ENCODE data around the gene GUCA1C.

Gene GUCA1C

GRCh38 chr3:108953700-108954099 lies at the start of gene GUCA1C:
GUCA1C (minus strand) TSS chr3:108953879; CDS start chr3:108953762, 117 bp downstream.
- no peak for DNase-seq

- no peak for DNase-seq
Observed at GRCh38 chr3:108998436-108998835, 44.8 kb upstream of the GUCA1C start.

DNA sequence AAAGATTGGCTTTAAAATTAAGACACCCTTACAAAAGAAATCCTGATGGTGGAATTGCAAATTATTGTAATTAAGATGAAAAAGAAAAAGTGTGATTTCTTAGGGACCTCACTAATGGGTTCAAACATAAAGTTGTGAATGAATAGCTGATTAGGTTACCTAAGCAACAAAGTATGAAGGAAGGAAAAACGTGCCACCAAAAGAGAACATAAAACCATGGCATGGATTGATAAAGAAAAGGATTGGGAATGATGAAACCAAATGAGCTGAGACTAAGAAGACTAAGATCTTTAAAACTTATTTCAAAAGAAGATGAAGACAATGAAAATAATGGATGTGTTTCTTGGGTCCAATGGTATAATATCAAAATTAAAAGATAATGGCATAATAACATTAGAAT lies 32.2 kb upstream of the GUCA1C start:
- no peak for DNase-seq

- no peak for DNase-seq
Observed at GRCh38 chr3:108983051-108983450, 29.4 kb upstream of the GUCA1C start.

DNA sequence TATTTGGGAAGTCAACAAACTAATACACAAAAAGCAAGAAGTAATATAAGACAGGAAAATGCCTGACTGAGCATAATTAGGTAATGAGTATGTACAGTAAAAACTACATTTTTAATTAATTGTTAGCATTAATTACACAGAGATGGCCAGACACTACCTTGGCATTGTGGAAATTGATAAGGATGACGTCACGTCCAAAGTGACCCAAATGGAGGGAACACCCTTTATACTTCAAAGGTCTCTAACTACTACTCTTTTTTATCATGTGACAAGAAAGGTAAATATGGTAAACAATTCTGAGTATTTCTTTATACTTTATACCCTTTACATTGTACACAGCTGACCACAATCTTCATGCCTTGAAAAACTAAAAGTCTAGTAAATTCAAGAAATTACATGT lies 22.4 kb upstream of the GUCA1C start:
- no peak for DNase-seq

DNA sequence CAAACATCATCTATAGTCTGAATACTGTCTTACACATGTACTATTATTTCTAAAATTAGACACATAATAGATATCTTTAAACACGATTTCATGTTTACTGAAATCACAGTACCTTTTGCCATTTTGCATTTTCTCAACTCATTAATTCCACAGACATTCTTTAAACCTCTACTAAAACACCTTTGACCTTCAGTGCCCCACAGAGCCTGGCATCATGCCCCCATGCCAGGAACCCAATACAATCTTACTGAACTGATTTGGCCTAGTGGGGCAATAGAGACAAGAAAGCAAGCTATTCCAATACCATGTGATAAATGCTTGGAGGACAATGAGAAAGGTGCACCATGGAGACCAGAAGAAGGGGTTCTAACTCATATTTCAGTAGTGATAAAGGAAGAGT lies 19.3 kb upstream of the GUCA1C start:
- DNase-seq, result no peak

GRCh38 chr3:108972482-108972881 lies 18.8 kb upstream of the GUCA1C start:
- no peak for DNase-seq

- DNase-seq, result no peak
Observed at GRCh38 chr3:108970561-108970960, 16.9 kb upstream of the GUCA1C start.

DNA sequence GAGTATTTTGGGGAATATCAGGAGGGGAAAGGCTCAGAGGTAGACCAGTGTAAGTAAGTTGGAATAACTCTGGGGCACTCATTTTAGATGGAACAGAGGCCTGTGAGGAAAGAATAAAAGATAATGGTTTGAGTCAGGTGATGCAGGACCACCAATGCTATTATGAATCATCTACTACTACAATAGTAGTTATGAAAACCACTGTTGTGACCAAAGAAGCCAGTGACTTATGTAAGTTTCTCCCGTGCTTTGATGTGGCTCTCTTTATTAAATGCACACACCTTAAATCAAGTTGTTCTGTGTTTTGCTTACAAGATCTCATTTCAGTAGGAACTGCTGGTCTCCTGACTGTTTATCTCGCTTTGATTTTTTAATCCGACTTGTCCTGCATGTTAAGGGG lies 13.1 kb upstream of the GUCA1C start:
- DNase-seq, result no peak

DNA sequence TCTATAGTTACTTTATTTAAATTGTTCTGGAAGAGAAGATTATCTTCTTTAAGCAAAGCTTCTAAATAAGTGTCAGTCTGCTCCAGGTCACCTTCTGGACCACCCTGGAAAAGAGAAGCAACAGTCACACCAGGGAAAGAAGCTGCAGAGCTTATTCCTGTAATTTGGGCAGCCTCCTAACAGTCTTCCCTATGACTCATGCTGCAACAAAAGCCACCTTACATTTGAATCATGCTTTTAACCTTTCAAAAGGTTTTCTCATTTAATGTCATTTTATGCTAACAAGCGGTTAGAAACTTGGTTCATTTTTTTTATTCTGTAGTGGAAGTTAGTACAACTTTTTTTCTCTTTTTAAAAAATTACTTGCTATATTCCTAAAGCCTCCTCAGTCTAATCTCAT lies 5.3 kb upstream of the GUCA1C start:
- no peak for DNase-seq

GRCh38 chr3:108953210-108953609 lies 469 bp downstream of the GUCA1C start:
- DNase-seq, result no peak

GRCh38 chr3:108951820-108952501 lies 1.7 kb downstream of the GUCA1C start:
- no peak for DNase-seq

DNA sequence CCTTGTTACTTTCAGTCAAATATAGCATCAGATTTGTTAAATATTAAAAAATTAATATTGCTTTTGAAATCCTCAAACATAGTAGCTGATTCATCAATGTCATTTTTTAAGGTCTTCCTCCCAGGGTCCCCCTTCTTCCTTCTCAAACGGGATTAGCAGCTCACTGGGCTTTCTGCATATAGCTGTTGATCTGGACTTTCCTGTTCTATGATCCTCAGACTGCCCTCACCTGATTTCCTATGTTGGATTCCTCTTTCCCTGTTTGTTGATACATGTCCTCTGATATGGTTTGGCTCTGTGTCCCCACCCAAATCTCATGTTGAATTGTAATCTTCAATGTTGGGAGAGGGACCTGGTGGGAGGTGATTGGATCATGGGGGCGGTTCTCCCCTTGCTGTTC lies 5.8 kb downstream of the GUCA1C start:
- no peak for DNase-seq

DNA sequence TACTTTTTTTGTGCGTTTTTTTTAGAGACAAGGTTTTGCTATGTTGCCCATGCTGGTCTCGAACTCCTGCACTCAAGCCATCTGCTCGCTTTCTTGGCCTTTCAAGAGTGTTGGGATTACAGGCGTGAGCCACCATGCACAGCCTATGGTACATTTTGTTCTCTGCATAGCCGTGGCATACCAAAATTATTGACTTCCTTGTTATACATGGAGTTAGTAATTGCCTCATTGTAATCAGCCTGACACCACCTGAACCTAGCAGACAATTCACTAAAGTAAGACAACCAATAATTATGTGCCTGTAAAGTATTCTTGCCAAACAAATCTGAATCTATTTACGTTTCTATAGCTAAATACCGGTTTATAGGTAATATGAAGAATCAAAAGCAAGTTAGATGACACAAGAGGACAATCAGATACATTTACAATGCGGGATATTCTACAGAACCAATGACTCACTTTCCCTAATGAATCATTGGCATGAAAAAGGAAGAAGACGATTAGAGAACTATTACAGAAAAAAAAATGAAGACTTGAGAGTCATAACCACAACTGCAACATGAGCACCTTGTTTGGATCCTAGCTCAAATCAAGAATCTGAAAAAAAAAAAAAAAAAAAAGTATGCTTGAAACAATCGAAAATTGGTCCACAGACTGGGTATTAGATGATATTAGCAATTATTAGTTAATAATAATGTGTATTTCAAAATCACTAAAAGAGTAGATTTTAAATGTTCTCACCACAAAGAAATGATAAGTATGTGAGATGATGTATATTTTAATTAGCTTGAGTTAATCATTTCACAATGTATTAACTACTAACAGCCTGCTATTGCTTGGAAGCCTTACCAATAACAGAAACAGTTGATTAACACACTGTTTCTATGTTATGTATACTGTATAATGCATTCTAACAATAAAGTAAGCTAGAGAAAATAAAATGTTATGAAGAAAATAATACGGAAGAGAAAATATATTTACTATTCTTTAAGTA lies 7.1 kb downstream of the GUCA1C start:
- no peak for DNase-seq

DNA sequence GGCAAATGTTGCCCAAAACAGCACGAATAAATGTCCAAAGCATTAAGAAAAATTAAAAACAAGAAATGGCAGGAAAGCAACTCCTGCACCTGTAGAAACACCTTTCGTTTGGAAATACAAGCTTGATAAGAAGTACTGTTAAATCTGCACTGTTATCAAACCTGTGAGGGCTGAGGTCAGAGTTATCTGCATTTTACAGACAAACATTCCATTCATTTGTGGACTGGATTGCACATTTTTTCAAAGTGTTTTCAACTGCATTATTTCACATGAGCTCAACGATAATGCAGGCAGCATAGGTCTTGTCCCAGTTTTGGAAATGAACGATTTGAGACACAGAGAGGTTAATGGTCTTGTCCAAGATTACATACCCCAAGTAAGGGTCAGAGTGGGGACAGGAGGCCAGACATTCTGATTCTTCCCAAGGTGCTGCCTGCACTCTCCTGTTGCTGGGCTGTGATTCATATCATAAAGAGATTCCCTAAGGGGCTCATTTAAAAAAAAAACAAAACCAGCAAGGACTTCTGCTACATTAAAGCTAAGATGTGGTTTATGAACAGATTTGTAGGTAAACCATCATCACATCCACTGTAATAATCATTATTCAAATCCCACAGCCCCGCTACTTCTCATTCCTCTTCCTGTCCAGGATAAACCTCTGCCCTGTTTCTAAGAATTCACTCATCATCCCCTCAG lies 13.0 kb downstream of the GUCA1C start:
- no peak for DNase-seq

- no peak for DNase-seq
Observed at GRCh38 chr3:108940166-108940565, 13.5 kb downstream of the GUCA1C start.

- DNase-seq, result no peak
Observed at GRCh38 chr3:108936924-108937689, 16.6 kb downstream of the GUCA1C start.

- DNase-seq, result no peak
Observed at GRCh38 chr3:108931035-108931434, 22.6 kb downstream of the GUCA1C start.

DNA sequence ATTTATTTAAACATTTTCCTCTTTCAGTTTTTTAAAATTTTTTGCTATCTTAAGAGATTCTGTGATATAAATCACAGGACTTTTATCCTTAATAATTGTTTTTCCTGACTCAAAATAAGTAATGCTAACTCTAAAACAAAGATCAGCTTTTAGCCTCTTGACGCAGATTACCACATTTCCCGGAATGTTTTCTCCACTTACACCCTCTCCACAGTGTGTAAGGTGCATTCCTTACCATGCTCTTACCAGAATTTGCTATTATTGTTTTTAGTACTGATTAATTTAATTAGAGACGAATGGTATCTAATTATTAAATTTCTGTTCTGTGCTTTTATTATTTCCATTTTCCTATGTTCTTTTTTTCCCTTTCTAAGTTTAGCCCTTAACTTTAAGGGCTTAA lies 34.8 kb downstream of the GUCA1C start:
- no peak for DNase-seq

- peak; percentile 9 for DNase-seq
Observed at GRCh38 chr3:108914774-108915641, 38.7 kb downstream of the GUCA1C start.

- no peak for DNase-seq
Observed at GRCh38 chr3:108909799-108910198, 43.9 kb downstream of the GUCA1C start.

GRCh38 chr3:108907194-108907593 lies 46.5 kb downstream of the GUCA1C start:
- no peak for DNase-seq

All from NCI-H2227 treated with DMSO at 0.1 percent for 48 hours (cell line).